PC-3 (cell line): ENCODE results near the gene FLNB. TPM values are rescaled to one million over a fixed set of nuclear protein-coding genes. Genes with fewer than 3 reads are reported as not detected.

ENCODE experiments used
- ATAC-seq: fragments of 200-7000 bp; cut with Tn5 transposase; 2 replicates; pipeline ENCODE4 v1.9.1; 2020; ENCODE audit warnings: mild to moderate bottlenecking, moderate library complexity
- BruUV-seq: library from RNA; stranded (reverse); fragments of 400-500 nt; replicated peaks from 2 replicates; lab custom pipeline; 2021; lab: Mats Ljungman, UMichigan
- CTCF ChIA-PET: fragments of 300-600 bp; sonication (Branson Sonifier 250); formaldehyde crosslinking; loops from one replicate; lab custom pipeline; 2022; ENCODE audit warnings: antibody characterized with exemption; lab: Charles Lee
- POLR2A ChIA-PET: fragments of 300-600 bp; sonication (Branson Sonifier 250); formaldehyde crosslinking; loops from one replicate; lab custom pipeline; 2022; ENCODE audit warnings: antibody characterized with exemption; ENCODE audit not compliant: unreplicated experiment; lab: Charles Lee
- DNase-seq: peaks from one replicate; pipeline ENCODE4 v3.0.0-alpha.2; 2015
- H2AFZ ChIP-seq: fragments of 300-600 bp; sonication (generic); 2 replicates; pipeline ENCODE4 v1.6.0; 2016; ENCODE audit warnings: antibody characterized with exemption, low read length
- H3F3A ChIP-seq: fragments of 300-600 bp; sonication (generic); one replicate; pipeline ENCODE4 v1.6.0; 2017; ENCODE audit warnings: antibody characterized with exemption, low read length, control low read depth, mild to moderate bottlenecking; ENCODE audit not compliant: unreplicated experiment
- H3K27ac ChIP-seq: fragments of 300-600 bp; sonication (generic); 2 replicates; pipeline ENCODE4 v1.5.1; 2016; ENCODE audit warnings: mild to moderate bottlenecking, low read length
- H3K27me3 ChIP-seq: fragments of 300-600 bp; sonication (generic); 2 replicates; pipeline ENCODE4 v1.6.1; 2016; ENCODE audit warnings: low read length, mixed read lengths
- H3K36me3 ChIP-seq: fragments of 300-600 bp; sonication (generic); 2 replicates; pipeline ENCODE4 v1.6.1; 2016; ENCODE audit warnings: low read depth, mixed run types, low read length, mixed read lengths
- H3K4me1 ChIP-seq: fragments of 300-600 bp; sonication (generic); 2 replicates; pipeline ENCODE4 v1.5.1; 2016; ENCODE audit warnings: low read length; ENCODE audit not compliant: insufficient read depth
- H3K4me2 ChIP-seq: fragments of 300-600 bp; sonication (generic); 2 replicates; pipeline ENCODE4 v1.6.0; 2016; ENCODE audit warnings: low read length
- H3K4me3 ChIP-seq: fragments of 300-600 bp; sonication (generic); 2 replicates; pipeline ENCODE4 v1.5.1; 2016; ENCODE audit warnings: mild to moderate bottlenecking, low read length, mixed read lengths
- H3K79me2 ChIP-seq: fragments of 300-600 bp; sonication (generic); 2 replicates; pipeline ENCODE4 v1.6.1; 2017; ENCODE audit warnings: low read length, mixed read lengths
- H3K9ac ChIP-seq: fragments of 300-600 bp; sonication (generic); 2 replicates; pipeline ENCODE4 v1.6.0; 2016; ENCODE audit warnings: mild to moderate bottlenecking, low read length
- H3K9me2 ChIP-seq: fragments of 300-600 bp; sonication (generic); replicated peaks from 2 replicates; pipeline ENCODE4 v1.6.1; 2016; ENCODE audit warnings: mixed run types, low read length, mixed read lengths
- H3K9me3 ChIP-seq: fragments of 300-600 bp; sonication (generic); 2 replicates; pipeline ENCODE4 v1.6.1; 2016; ENCODE audit warnings: low read length, mixed read lengths
- H4K20me1 ChIP-seq: fragments of 300-600 bp; sonication (generic); 2 replicates; pipeline ENCODE4 v1.6.1; 2016; ENCODE audit warnings: low read length, mixed read lengths
- EZH2 ChIP-seq: fragments of 300-600 bp; sonication (generic); IDR thresholded peaks from one replicate; pipeline ENCODE4 v1.6.1; 2017; ENCODE audit warnings: antibody characterized with exemption, mild to moderate bottlenecking, low read length; ENCODE audit not compliant: unreplicated experiment
- EZH2phosphoT487 ChIP-seq: fragments of 300-600 bp; sonication (generic); IDR thresholded peaks from 2 replicates; pipeline ENCODE4 v1.6.1; 2018; ENCODE audit warnings: mild to moderate bottlenecking, antibody characterized with exemption, low read length, borderline replicate concordance
- intact Hi-C: fragments of 100-400 bp; cut with micrococcal nuclease; formaldehyde crosslinking; loops from 2 replicates; pipeline ENCODE4 v1.9.0; 2023
- total RNA-seq: library from RNA; depleted of rRNA; stranded (reverse); fragments of >200 nt; gene quantifications from 2 replicates; pipeline ENCODE4 v1.2.3, GENCODE V29; 2014
- TF ChIP-seq, protein P1 (sequence below): fragments of 300-600 bp; sonication (generic); conservative IDR thresholded peaks from 2 replicates; pipeline ENCODE4 v1.5.1; 2017; ENCODE audit warnings: antibody characterized with exemption, low read depth, mild to moderate bottlenecking, low read length

FLNB gene
- total RNA-seq, 1 experiment from 2014 or later: 505 TPM

DNA sequence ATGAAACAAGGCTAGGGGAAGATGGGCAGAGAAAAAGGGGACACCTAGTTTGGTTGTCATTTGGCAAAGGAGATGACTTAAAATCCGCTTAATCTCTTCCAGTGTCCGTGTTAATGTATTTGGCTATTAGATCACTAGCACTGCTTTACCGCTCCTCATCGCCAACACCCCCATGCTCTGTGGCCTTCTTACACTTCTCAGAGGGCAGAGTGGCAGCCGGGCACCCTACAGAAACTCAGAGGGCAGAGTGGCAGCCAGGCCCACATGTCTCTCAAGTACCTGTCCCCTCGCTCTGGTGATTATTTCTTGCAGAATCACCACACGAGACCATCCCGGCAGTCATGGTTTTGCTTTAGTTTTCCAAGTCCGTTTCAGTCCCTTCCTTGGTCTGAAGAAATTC lies 162.9 kb downstream of the FLNB start:
- intact Hi-C loops: no loop called here
- Histone ChIP-seq H3K9me3 (no peaks in the 10 kb centered on the region), H3K9me2 (no peaks in the 10 kb centered on the region), H3K9ac (no peak overlapping the region), H3K4me3 (no peak overlapping the region), H3F3A (peaks cover 12% of the 10 kb centered on the region), H3K4me1 (peaks cover 14% of the 10 kb centered on the region), H3K36me3 (peaks cover 54% of the 10 kb centered on the region), H3K27me3 (no peaks in the 10 kb centered on the region), H3K4me2 (no peak overlapping the region), H2AFZ (no peak overlapping the region), H4K20me1 (no peaks in the 10 kb centered on the region), H3K79me2 (no peaks in the 10 kb centered on the region), H3K27ac (no peak overlapping the region)
- ATAC-seq (no peak), DNase-seq (no peak)
- TF ChIP-seq, protein P1, sequence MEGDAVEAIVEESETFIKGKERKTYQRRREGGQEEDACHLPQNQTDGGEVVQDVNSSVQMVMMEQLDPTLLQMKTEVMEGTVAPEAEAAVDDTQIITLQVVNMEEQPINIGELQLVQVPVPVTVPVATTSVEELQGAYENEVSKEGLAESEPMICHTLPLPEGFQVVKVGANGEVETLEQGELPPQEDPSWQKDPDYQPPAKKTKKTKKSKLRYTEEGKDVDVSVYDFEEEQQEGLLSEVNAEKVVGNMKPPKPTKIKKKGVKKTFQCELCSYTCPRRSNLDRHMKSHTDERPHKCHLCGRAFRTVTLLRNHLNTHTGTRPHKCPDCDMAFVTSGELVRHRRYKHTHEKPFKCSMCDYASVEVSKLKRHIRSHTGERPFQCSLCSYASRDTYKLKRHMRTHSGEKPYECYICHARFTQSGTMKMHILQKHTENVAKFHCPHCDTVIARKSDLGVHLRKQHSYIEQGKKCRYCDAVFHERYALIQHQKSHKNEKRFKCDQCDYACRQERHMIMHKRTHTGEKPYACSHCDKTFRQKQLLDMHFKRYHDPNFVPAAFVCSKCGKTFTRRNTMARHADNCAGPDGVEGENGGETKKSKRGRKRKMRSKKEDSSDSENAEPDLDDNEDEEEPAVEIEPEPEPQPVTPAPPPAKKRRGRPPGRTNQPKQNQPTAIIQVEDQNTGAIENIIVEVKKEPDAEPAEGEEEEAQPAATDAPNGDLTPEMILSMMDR: no peak
- TF ChIP-seq EZH2phosphoT487 (no peak), EZH2 (no peak)
- ChIA-PET POLR2A (no interaction called here), CTCF (interaction anchor here (0.5 kb wide), 1 partner anchor 127 kb away, joined by 5 read pairs; no protein-coding TSS in a partner anchor)
- BruUV-seq: no TSS peak

DNA sequence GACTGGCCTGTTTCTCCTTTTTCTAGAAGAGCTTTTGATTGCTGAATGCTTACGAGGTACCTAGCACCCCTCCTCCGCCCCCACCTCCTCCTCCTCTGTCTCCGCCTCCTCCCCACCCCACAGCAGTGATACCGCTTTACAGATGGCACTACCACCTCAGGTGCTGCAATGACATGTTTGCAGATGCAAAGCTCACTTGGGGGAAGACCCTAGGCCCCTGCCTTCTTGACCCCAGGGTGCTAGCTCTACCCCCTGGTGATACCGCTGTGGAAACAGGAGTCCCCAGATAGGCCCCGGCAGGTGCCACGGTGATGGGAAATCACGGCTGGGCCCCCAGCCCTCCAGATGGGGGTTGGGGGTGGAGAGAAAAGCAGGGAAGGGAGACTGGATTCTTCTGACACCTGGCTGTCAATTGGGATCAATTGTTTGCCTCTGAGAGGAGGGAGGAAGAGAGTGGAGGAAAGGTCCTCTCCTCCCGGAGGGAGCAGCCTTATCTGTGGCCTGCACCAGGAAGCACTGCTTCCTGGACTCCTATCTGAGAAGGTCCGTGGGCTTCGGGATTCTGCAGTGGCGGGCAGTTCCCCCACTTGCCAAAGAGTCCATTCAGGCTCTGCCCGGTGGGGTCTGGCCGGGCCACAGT lies 164.9 kb downstream of the FLNB start:
- H4K20me1 ChIP-seq: no peaks in the 10 kb centered on the region
- H3K9me2 ChIP-seq: no peaks in the 10 kb centered on the region
- no peak for TF ChIP-seq EZH2phosphoT487
- TF ChIP-seq, protein P1: no peak
- no peak for TF ChIP-seq EZH2
- ChIA-PET CTCF (interaction anchor here (0.6 kb wide), 1 partner anchor 10 kb away, joined by 8 read pairs; no protein-coding TSS in a partner anchor), POLR2A (no interaction called here)
- no peaks in the 10 kb centered on the region for H3K9me3 ChIP-seq
- peaks cover 12% of the 10 kb centered on the region for H3F3A ChIP-seq
- BruUV-seq: no TSS peak
- peaks cover 18% of the 10 kb centered on the region for H3K4me1 ChIP-seq
- no peak overlapping the region for H3K4me3 ChIP-seq
- no peaks in the 10 kb centered on the region for H3K79me2 ChIP-seq
- intact Hi-C loops: no loop called here
- ATAC-seq (peak; percentile 0; the same call in 1 of the 2 replicates), DNase-seq (no peak)
- no peak overlapping the region for H3K9ac ChIP-seq
- H3K36me3 ChIP-seq: peaks cover 38% of the 10 kb centered on the region
- H2AFZ ChIP-seq: no peak overlapping the region
- H3K27ac ChIP-seq: no peak overlapping the region
- no peak overlapping the region for H3K4me2 ChIP-seq
- no peaks in the 10 kb centered on the region for H3K27me3 ChIP-seq

DNA sequence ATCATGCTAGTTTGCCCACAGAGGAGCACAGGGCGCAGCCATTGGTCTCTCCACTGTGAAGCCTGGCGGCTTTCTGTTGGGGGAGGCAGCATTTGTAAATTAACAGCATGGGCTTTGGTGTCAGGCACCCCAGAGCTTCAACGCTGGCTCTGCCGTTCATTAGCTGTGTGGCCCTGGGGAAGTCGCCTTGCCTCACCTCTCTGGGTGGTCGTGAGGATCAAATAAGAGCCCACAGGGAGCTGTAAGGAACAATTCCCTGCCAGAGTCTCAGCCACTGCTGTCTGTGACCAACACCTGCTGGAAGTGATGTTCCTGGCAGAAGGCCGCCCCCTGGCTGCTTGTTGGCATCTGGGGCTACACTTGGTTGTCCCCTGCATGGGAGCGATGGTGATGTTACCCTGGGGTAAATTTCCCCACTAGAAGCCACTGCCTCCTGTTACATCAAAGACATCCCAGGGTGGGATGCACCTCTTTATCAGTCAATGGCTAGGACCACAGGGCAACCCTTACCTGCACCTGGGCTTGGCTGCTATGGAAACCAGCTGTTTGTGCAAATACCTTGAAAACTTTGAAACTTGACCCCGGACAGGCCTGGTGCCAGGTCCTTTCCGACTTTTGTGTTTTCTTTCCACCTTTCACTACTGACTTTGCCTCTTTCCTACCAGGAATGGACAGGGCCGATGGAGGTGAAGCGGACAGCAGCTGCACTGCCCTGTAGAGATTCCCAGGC lies 165.6 kb downstream of the FLNB start:
- peaks cover 24% of the 10 kb centered on the region for H3K4me1 ChIP-seq
- H3K27me3 ChIP-seq: no peaks in the 10 kb centered on the region
- no peak overlapping the region for H3K9ac ChIP-seq
- H3K36me3 ChIP-seq: peaks cover 31% of the 10 kb centered on the region
- DNase-seq: peak; percentile 55
- no TSS peak for BruUV-seq
- H3K4me2 ChIP-seq: no peak overlapping the region
- H2AFZ ChIP-seq: no peak overlapping the region
- TF ChIP-seq, protein P1: peak; percentile 68
- TF ChIP-seq EZH2: no peak
- H4K20me1 ChIP-seq: no peaks in the 10 kb centered on the region
- ChIA-PET CTCF (interaction anchor here (0.6 kb wide), 1 partner anchor 10 kb away, joined by 8 read pairs; no protein-coding TSS in a partner anchor), POLR2A (no interaction called here)
- no peak overlapping the region for H3K27ac ChIP-seq
- H3K9me3 ChIP-seq: no peaks in the 10 kb centered on the region
- H3K9me2 ChIP-seq: no peaks in the 10 kb centered on the region
- H3K79me2 ChIP-seq: no peaks in the 10 kb centered on the region
- intact Hi-C loops: no loop called here
- H3K4me3 ChIP-seq: no peak overlapping the region
- ATAC-seq: peak; percentile 25
- peaks cover 9% of the 10 kb centered on the region for H3F3A ChIP-seq
